Fibroblast of mammary gland (primary cell): ENCODE measurements around the gene NUP210L.

ENCODE experiments used
- DNase-seq: peaks from one replicate; pipeline ENCODE4 v3.0.0-alpha.2; 2010; ENCODE audit warnings: low read depth
- H3K4me3 ChIP-seq: 2 replicates; pipeline ENCODE4 v1.5.1; 2011; ENCODE audit warnings: low read depth, mild to moderate bottlenecking, low read length, moderate library complexity; ENCODE audit not compliant: control insufficient read depth
- CTCF ChIP-seq: conservative IDR thresholded peaks from 2 replicates; pipeline ENCODE4 v1.5.1; 2011; ENCODE audit warnings: low read depth, low read length, inconsistent platforms; ENCODE audit not compliant: control insufficient read depth, insufficient read depth

Gene NUP210L

GRCh38 chr1:154154534-154155191, at the start of gene NUP210L:
Gene NUP210L (minus strand): TSS chr1:154155073.
- DNase-seq, result peak; percentile 44
- no peak within 1 kb of the TSS for H3K4me3 ChIP-seq

GRCh38 chr1:154199563-154199879, 44.6 kb upstream of the NUP210L start:
- no peak overlapping the region for H3K4me3 ChIP-seq

More at GRCh38 chr1:154154534-154155191, at the start of gene NUP210L:
- TF ChIP-seq CTCF, result no peak

GRCh38 chr1:154198756-154199562, 44.1 kb upstream of the NUP210L start:
- H3K4me3 ChIP-seq, result no peak overlapping the region
- peak; percentile 70 for DNase-seq
- TF ChIP-seq CTCF, result peak; percentile 57

More at GRCh38 chr1:154199563-154199879, 44.6 kb upstream of the NUP210L start:
- TF ChIP-seq CTCF, result no peak
- DNase-seq, result no peak

- H3K4me3 ChIP-seq, result no peak overlapping the region
- peak; percentile 36 for DNase-seq
- TF ChIP-seq CTCF, result no peak
Measured at GRCh38 chr1:154193821-154194220, 38.9 kb upstream of the NUP210L start.

GRCh38 chr1:154192476-154192875, 37.6 kb upstream of the NUP210L start:
- no peak for TF ChIP-seq CTCF
- DNase-seq, result no peak
- H3K4me3 ChIP-seq, result no peak overlapping the region

GRCh38 chr1:154191990-154192461, 37.2 kb upstream of the NUP210L start, which contains the start of gene TPM3:
Gene TPM3 (minus strand): TSS chr1:154192100. CDS start chr1:154192018, 82 bp downstream.
- DNase-seq, result no peak
- no peak within 1 kb of the TSS for H3K4me3 ChIP-seq
- TF ChIP-seq CTCF, result no peak
